Skeletal muscle cell (primary cell): Measurements from ENCODE around the gene PPWD1.
"Not testable (repeated sequence)": the region's sequence is repeated elsewhere in the genome, so short reads cannot be mapped to it uniquely, and the experiment has no call there.

Experiments used
- DNase-seq: peaks from one replicate; pipeline ENCODE4 v3.0.0-alpha.2; 2010; ENCODE audit warnings: low read depth
- H3K4me3 ChIP-seq: 2 replicates; pipeline ENCODE4 v1.5.1; 2011; ENCODE audit warnings: low read depth, mild to moderate bottlenecking, control low read depth, low read length, moderate library complexity

PPWD1 gene

DNA sequence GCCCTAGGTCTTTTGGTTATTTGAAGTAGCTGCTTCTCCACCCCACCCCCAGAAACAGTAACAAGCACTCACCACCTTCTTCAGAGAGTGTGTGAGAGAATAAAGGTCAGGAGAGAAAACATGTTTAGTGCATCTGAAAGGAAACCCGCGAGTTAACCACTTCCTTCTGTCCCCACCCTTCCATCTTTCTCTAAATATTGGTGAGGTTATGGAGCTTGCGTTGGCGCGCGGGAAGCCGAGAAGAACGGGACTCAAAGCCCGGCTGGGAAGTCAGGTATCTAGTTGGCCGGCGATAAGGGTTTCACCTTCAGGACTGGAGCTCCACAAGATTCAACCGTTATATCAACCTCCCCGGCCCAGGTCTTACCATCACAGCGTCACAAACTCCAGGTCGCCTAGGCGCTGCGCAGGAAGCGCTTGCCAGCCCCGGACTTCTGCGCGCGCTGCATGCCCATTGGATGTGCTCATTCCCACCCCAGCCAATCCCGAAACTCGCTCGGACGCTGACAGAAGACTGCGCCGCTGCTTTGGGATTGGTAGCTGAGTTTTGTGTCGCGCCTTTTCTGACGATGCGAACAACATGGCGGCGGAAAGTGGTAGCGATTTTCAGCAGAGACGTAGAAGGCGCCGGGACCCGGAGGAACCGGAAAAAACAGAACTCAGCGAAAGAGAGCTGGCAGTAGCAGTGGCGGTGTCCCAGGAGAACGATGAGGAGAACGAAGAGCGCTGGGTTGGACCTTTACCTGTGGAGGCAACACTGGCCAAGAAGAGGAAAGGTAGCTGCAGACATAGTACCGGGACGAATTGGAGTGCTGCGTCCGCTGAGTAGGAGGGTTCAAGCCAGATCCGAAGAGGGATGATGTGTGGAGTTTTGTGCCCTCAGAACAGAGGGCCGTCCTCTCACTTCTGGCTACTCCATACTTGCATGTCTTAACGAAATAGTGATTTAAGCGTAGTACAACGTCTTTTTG, at the start of gene PPWD1, which contains the start of gene CENPK:
TSS of gene PPWD1 (plus strand) at position 566 of the 971 bp plus-strand sequence. CDS start at position 581, 15 bp downstream.
TSS of gene CENPK (minus strand) at position 438 of the 971 bp plus-strand sequence. CDS start 8,261 bp downstream, outside the sequence.
- DNase-seq: peak; percentile 79
- H3K4me3 ChIP-seq: peak within 1 kb of the TSS; percentile 98

DNA sequence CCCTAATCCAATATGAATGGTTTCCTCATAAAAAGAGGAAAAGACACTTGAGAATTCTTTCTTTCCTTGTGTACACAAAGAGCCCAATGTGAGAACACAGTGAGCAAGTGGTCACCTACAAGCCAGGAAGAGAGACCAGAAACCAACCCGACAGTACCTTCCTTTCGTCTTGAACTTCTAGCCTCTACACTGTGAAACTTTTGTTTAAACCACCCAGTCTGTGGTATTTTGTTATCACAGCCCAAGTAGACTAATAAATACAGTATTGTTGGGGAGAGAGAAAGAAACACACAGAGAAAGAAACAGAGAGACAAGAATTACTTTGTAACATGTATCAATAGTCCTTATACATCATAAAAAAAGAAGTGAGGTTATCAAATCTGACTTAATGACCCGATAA, 37.4 kb upstream of the PPWD1 start:
- H3K4me3 ChIP-seq: no peak overlapping the region
- no peak for DNase-seq

DNA sequence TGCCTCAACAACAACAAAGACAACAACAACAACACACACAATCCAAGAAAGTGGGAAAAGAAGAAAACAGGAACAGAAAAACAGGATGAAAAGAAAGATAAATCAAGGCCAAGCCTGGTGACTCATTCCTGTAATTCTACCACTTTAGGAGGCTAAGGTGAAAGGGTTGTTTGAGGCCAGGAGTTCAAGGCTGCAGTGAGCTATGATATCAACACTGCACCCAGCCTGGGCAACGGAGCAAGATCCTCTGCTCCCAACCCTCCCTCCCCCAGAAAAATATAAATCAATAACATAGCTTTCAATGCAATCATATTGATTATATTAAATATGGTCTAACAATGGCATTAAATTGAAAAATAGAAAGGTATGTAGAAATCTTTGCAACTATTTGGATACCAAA, 32.2 kb upstream of the PPWD1 start:
- no peak for DNase-seq
- no peak overlapping the region for H3K4me3 ChIP-seq

DNA sequence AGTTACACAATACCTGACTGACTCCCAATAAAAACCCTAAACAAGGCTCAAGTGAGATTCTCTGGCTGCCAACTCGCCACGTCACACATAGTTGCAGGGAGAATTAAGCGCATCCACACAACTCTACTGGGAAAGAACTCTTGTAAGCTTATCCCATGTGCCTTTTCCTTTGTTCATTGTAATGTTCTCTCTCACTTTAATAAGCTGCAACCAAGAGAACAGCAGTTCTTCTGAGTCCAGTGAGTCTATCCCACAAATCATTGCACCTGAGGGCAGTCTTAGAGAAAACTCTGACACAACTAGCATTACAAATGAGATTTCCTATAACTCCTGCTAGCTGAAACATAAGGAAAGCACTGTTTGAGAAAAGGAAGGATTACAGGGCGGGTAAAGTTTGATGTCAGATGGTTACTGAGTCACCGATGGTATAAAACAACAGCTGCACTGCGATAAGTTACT, 27.5 kb upstream of the PPWD1 start:
- H3K4me3 ChIP-seq: no peak overlapping the region
- peak; percentile 21 for DNase-seq

DNA sequence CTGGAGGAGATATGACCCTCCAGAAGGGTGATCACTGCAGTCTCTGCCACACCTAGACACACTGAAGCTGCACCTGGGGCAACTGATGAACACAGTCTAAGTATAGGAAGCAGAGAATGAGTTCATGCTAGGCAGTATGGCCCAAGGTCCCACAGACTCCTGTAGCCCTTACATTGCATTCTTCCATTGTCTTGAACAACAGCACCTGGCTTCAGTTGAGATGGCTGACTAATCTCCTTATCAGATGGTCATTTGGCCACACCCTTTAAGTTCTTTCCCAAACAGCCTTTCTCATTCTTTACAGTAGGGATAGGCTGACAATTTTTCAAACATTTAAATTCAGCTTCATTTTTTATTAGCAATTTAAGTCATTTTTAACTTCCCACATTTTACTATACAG, 23.3 kb upstream of the PPWD1 start:
- no peak for DNase-seq
- H3K4me3 ChIP-seq: no peak overlapping the region

DNA sequence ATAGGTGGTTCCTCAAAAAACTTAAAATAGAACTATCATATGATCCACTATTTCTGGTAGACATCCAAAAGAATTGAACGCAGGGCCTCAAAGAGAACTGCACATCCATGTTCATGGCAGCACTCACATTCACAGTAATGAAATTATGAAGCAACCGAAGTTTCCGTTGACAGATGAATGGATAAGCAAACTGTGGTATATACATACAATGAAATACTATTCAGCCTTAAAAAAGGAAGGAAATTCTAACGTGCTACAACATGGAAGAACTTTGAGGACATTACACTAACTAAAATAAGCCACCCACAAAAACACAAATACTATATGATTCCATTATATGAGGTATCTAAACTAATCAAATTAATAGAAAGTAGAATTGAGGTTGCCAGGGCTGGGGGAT, 18.6 kb upstream of the PPWD1 start:
- H3K4me3 ChIP-seq: no peak overlapping the region
- no peak for DNase-seq

DNA sequence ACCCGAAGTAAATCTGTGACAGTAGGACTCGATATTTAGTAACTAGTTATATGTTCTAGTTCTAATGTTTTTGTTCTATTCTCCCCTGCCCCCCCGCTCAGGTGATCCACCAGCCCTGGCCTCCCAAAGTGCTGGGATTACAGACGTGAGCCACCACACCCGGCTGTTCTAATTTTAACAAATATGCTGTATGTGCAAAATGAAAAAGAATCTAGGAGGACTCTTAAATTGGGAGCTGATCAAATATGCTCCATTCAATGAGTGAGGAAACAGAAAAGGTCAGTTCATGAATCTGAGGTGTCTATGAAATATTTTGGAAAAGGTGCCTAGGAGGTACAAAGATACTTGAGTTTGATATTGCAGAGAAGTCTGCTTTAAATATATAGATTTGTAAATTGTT, 17.0 kb upstream of the PPWD1 start:
- no peak for DNase-seq
- no peak overlapping the region for H3K4me3 ChIP-seq

DNA sequence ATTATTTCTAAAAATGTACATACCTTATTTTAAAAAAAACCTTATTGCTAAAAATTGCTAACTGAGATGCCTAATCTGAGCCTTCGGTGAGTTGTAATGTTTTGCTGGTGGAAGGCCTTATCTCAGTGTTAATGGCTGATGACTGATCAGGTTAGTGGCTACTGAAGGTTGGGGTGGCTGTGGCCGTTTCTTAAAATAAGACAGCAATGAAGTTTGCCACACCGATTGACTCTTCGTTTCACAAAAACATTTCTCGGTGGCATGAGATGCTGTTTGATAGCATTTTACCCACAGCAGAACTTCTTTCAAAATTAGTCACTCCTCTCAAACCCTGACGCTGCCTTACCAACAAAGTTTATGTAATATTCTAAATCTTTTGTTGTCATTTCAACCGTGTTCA, 14.8 kb upstream of the PPWD1 start:
- no peak for DNase-seq

DNA sequence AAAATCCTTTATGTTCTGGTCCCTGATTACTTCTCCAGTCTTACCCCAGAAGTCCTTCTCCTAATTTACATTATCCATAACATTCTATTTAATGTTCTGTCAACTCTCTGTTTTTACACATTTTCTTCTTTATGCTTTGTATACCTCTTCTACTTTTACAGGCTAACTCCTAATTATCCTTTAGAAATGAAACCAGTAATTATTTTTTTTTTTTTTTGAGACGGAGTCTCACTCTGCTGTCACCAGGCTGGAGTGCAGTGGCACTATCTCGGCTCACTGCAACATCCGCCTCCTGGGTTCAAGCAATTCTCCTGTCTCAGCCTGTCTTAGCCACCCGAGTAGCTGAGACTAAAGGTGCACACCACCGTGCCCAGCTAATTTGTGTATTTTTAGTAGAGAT, 9.2 kb upstream of the PPWD1 start:
- no peak for DNase-seq
- no peak overlapping the region for H3K4me3 ChIP-seq

More for the DNA sequence above, 14.8 kb upstream of the PPWD1 start:
- no peak overlapping the region for H3K4me3 ChIP-seq

DNA sequence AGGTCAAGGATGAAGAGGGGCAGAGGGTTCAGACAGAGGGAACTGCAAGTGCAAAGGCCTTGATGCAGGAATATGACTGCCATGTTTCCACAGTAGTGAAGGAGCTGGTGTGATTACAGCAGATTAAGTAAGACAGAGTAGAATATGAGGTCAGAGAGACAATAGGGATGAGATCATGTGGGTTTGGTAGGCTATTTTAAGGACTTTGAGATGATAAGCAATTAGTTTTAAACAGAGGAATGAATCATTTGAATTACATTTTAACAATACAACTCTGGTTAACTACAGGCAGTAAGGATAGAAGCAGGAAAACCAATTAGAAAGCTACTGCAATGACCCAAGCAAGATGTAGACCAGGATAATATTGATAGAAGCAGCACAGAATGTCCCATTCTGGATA, 7.8 kb upstream of the PPWD1 start:
- no peak overlapping the region for H3K4me3 ChIP-seq
- no peak for DNase-seq

DNA sequence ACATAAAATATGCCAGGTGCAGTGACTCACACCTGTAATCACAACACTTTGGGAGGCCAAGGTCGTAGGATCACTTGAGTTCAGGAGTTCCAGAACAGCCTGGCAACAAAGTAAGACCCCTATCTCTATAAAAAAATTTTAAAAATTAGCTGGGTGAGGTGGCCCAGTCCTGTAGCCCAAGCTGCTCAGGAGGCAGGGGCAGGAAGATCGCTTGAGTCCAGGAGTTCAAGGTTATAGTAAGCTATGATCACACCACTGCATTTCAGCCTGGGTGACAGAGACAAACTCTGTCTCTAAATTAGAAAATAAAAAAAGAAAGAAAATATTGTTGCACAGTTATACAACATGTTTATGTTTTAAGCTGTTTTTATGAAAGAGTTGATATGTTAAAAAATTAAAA, 6.9 kb upstream of the PPWD1 start:
- DNase-seq: no peak
- H3K4me3 ChIP-seq: no peak overlapping the region

DNA sequence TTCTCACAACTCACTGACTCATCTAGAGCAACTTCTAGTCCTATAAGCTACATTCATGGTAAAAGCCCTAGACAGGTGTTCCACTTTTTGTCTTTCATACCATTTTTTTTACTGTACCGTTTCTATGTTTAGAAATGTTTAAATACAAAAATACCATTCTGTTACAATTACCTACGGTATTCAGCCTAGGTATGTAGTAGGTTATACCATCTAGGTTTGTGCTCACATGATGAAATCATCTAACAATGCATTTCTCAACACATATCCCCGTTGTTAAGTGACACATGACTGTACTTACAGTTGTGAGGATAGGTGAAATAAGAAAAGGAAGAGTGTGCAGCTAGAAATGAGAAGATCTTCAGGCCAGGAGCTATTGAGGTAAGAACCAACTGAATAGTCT, 6.4 kb upstream of the PPWD1 start:
- DNase-seq: no peak

DNA sequence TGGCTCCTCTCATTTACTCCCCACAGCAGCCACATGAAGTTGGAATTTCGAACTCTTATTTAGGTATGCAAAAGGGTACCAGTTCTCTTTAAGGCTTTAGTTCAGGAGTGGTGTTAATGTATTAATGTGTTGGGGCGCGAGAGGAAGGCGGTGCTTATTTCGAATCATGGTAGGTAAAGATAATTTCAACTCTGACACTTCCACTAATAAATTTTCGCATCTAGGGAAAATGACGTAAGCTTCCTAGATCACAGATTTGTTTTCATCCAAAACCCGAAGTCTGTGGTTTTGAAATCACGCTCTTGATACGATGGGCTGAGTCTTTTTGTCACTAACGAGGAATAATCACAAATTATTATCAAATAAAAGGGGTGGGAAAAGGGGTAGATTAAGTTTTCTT, 681 bp downstream of the PPWD1 start:
- peak overlapping the region; percentile 98 for H3K4me3 ChIP-seq
- no peak for DNase-seq

More for the DNA sequence above, 6.4 kb upstream of the PPWD1 start:
- no peak overlapping the region for H3K4me3 ChIP-seq

DNA sequence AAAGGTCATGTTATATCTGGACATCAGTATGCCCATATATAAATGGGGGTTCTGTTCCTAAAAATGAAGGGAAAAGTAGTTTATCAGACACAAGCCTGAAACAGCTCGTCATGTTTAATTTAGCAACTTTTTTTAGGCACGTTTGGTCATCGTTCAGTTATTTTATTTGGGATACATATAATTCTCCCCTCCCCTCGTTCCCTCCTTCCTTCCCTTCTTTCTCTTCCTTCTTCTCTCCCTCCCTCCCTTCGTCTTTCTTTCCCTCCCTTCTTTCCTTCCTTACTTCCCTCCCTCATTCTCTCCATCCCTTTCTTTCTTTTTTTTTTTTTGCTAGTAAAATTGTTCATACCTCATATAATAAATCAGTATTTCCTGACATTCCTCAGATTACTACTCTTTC, 3.4 kb downstream of the PPWD1 start:
- no peak for DNase-seq
- no peak overlapping the region for H3K4me3 ChIP-seq

DNA sequence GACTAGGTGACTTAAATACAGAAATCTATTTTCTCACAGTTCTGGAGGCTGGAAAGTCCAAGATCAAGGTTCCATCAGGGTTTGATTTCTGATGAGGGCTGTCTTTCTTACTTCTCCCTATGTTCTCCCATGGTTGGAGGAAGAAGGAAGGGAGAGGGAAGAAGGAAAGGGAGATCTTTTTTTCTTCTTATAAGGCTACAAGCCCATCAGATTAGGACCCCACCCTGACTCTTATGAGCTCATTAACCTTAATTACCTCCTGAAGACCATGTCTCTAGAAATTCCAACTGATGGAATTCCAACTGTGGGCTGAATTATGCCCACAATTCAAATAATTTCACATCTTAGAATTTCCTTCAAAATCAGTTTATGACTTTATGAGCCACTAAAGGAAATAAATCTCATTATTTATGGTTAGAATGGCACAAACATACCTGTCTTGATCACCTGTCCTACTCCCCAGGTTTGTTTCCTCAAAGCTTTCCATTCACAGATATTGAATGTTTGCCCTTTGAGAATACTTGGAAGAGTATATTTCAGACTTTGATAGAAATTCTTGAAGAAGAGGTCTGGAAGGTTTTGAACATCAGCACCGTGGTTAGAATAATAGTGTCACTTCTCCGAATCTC, 7.6 kb downstream of the PPWD1 start:
- DNase-seq: no peak

DNA sequence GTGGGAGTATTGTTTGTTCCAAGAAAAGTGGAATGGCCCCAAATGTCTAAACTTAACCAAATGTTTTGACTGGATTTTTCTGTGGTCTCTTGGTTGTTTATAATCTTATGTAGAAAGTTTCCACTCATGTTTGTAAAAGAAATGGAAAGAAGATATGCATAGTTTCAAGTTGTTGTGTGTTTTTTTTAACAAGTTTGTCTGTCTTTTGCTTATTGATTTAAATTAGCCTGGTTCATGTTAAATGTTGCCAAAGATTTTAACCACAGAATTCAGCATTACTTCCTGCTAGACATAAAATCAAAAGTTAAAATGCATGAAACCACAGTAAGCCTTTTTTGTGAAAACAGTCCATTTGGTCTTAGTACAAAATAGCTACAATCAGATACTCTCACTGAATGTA, 14.0 kb downstream of the PPWD1 start:
- no peak for DNase-seq
- no peak overlapping the region for H3K4me3 ChIP-seq

More for the DNA sequence above, 7.6 kb downstream of the PPWD1 start:
- no peak overlapping the region for H3K4me3 ChIP-seq

DNA sequence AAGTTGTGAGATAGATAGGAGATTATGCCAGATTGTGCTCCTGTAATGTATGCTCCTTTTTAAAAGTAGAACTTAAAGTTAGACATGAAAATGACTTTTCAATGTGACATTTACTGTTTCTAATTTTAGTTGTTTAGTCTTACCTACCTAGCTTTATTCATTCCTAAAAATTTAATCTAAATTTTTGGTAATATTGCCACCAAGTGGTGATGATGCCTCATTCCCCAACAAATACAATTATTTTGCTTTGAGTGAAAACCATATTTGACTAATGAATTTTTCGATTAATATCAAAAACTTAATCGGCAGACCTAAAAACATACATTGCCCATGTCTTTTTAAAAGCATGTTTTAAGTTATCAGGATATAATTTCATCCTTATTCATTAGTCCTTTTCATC, 25.6 kb downstream of the PPWD1 start:
- DNase-seq: no peak
- H3K4me3 ChIP-seq: no peak overlapping the region

DNA sequence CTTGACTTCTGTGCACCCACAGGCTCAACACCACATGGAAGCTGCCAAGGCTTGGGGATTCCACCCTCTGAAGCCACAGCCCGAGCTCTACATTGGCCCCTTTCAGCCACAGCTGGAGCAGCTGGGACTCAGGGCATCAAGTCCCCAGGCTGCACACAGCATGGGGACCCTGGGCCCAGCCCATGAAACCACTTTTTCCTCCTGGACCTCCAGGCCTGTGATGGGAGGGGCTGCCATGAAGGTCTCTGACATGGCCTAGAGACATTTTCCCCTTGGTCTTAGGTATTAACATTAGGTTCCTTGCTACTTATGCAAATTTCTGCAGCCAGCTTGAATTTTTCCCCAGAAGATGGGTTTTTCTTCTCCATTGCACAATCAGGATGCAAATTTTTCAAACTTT, 38.7 kb downstream of the PPWD1 start:
- H3K4me3 ChIP-seq, DNase-seq: not testable (repeated sequence)

DNA sequence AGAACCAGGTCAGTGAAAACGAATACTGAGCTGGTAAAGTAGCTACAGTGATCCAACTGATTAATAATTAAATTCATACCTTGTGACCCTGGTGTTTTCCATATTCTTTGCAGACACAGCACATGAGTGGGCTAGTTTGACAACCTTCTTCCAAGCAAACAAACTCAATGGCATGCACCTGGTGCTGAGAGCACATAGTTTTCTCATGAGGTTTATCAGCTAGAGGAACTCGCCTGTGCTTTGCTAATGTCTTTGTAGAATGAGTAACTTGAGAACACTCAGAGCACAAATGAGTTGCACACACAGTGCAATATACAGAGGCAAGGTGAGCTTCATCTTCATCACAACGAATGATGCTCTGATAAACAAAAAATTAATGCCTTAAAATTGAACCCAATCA, 48.4 kb downstream of the PPWD1 start:
- no peak for DNase-seq
- no peak overlapping the region for H3K4me3 ChIP-seq

DNA sequence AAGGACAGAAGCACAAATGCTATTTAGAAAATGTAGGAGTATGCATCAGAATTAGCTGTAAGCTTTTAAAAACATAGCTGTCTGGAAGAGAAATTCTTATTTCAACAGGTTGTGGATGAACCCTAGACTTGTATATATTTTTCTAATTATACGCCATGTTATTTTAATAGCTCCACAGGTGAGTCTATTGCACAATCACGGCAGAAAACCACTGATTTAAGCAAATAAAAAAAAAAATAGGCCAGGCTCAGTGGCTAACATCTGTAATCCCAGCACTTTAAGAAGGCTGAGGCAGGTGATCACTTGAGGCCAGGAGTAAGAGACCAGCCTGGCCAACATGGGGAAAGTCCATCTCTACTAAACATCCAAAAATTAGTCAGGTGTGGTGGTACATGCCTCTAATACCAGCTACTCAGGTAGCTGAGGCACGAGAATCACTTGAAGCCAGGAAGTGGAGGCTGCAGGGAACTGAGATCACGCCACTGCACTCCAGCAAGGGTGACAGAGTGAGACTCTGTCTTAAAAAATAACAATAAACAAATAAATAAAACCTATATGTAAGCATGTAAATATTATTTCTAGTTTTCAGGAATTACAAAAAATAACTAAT, 49.3 kb downstream of the PPWD1 start:
- H3K4me3 ChIP-seq: no peak overlapping the region
- no peak for DNase-seq
